Activated CD4-positive, alpha-beta memory T cell treated with anti-CD3 and anti-CD28 coated beads for 36 hours (primary cell): ENCODE results near the gene PANK4. TPM values are rescaled to one million over a fixed set of nuclear protein-coding genes. Genes with fewer than 3 reads are reported as not detected.
A peak's percentile ranks its signal among the peaks of the same experiment; 100 is the strongest.

Experiments used
- CTCF ChIA-PET: fragments of 350-600 bp; sonication (Branson Sonifier 250); formaldehyde crosslinking; loops from one replicate; lab custom pipeline; 2021; ENCODE audit warnings: antibody characterized with exemption, inconsistent platforms; lab: Charles Lee
- POLR2A ChIA-PET: fragments of 350-600 bp; sonication (Branson Sonifier 250); formaldehyde crosslinking; loops from one replicate; lab custom pipeline; 2021; ENCODE audit warnings: antibody characterized with exemption; lab: Charles Lee
- DNase-seq: peaks from one replicate; pipeline ENCODE4 v3.0.0-alpha.2; 2020
- H3K27ac Mint-ChIP-seq: one replicate; pipeline ENCODE4 v1.8.0; 2021; ENCODE audit warnings: mixed read lengths
- H3K27me3 Mint-ChIP-seq: one replicate; pipeline ENCODE4 v1.8.0; 2021; ENCODE audit warnings: mixed read lengths
- H3K36me3 Mint-ChIP-seq: one replicate; pipeline ENCODE4 v1.8.0; 2021; ENCODE audit warnings: mixed read lengths
- H3K4me1 Mint-ChIP-seq: one replicate; pipeline ENCODE4 v1.8.0; 2021; ENCODE audit warnings: low read depth, mixed read lengths
- H3K4me3 Mint-ChIP-seq: one replicate; pipeline ENCODE4 v1.8.0; 2021; ENCODE audit warnings: mild to moderate bottlenecking, mixed read lengths
- H3K9me3 Mint-ChIP-seq: one replicate; pipeline ENCODE4 v1.8.0; 2021; ENCODE audit warnings: mixed read lengths
- intact Hi-C: fragments of 100-400 bp; cut with micrococcal nuclease; formaldehyde crosslinking; loops from one replicate; pipeline ENCODE4 v1.15.1; 2023
- total RNA-seq, 2 experiments: library from RNA; stranded (reverse); gene quantifications; one replicate each; pipeline ENCODE4 v1.2.3, GENCODE V29; 2021

PANK4 gene
- total RNA-seq, 2 experiments from 2014 or later = 42.6 to 45.1 TPM

GRCh38 chr1:2534687-2535441 is 8.5 kb upstream of the PANK4 start:
- Mint-ChIP-seq H3K4me1 (peaks cover 3% of the 10 kb centered on the region), H3K27me3 (peaks cover 8% of the 10 kb centered on the region), H3K36me3 (no peaks in the 10 kb centered on the region), H3K27ac (no peak overlapping the region), H3K4me3 (no peak overlapping the region), H3K9me3 (no peaks in the 10 kb centered on the region)
- POLR2A ChIA-PET = interaction anchor here (0.6 kb wide), 1 partner anchor 21 kb away, joined by 5 read pairs; no protein-coding TSS in a partner anchor
- intact Hi-C loops = no loop called here
- CTCF ChIA-PET = no interaction called here
- DNase-seq = no peak

- H3K9me3 Mint-ChIP-seq = no peaks in the 10 kb centered on the region
- peaks cover 3% of the 10 kb centered on the region for H3K4me1 Mint-ChIP-seq
- ChIA-PET POLR2A (interaction anchor here (0.9 kb wide), 1 partner anchor 13 kb away, joined by 4 read pairs; no protein-coding TSS in a partner anchor), CTCF (no interaction called here)
- no peak for DNase-seq
- intact Hi-C loops = no loop called here
- H3K27me3 Mint-ChIP-seq = peaks cover 8% of the 10 kb centered on the region
- H3K4me3 Mint-ChIP-seq = no peak overlapping the region
- no peak overlapping the region for H3K27ac Mint-ChIP-seq
- H3K36me3 Mint-ChIP-seq = no peaks in the 10 kb centered on the region
Observed at GRCh38 chr1:2534315-2534686, 7.9 kb upstream of the PANK4 start.

GRCh38 chr1:2533365-2533764 is 7.0 kb upstream of the PANK4 start:
- peaks cover 8% of the 10 kb centered on the region for H3K27me3 Mint-ChIP-seq
- no peaks in the 10 kb centered on the region for H3K9me3 Mint-ChIP-seq
- no peaks in the 10 kb centered on the region for H3K36me3 Mint-ChIP-seq
- no peak for DNase-seq
- no peak overlapping the region for H3K4me3 Mint-ChIP-seq
- ChIA-PET POLR2A (interaction anchor here (0.6 to 0.9 kb wide), 2 partner anchors 9 to 14 kb away, joined by 3 to 4 read pairs; no protein-coding TSS in a partner anchor), CTCF (interaction anchor here (1.3 kb wide), 1 partner anchor 14 kb away, joined by 3 read pairs; no protein-coding TSS in a partner anchor)
- H3K4me1 Mint-ChIP-seq = peaks cover 9% of the 10 kb centered on the region
- intact Hi-C loops = no loop called here
- no peak overlapping the region for H3K27ac Mint-ChIP-seq

- no peak for DNase-seq
- ChIA-PET CTCF (interaction anchor here (1.3 kb wide), 1 partner anchor 15 kb away, joined by 3 read pairs; no protein-coding TSS in a partner anchor), POLR2A (interaction anchor here (0.6 kb wide), 1 partner anchor 8 kb away, joined by 3 read pairs; no protein-coding TSS in a partner anchor)
- H3K4me3 Mint-ChIP-seq = no peak overlapping the region
- intact Hi-C loops = no loop called here
- H3K9me3 Mint-ChIP-seq = no peaks in the 10 kb centered on the region
- peaks cover 8% of the 10 kb centered on the region for H3K27me3 Mint-ChIP-seq
- peaks cover 9% of the 10 kb centered on the region for H3K4me1 Mint-ChIP-seq
- no peak overlapping the region for H3K27ac Mint-ChIP-seq
- no peaks in the 10 kb centered on the region for H3K36me3 Mint-ChIP-seq
Observed at GRCh38 chr1:2532485-2533160, 6.2 kb upstream of the PANK4 start.

- Mint-ChIP-seq H3K9me3 (no peaks in the 10 kb centered on the region), H3K27ac (no peak overlapping the region)
Observed at GRCh38 chr1:2530513-2531361, 4.3 kb upstream of the PANK4 start.

DNA sequence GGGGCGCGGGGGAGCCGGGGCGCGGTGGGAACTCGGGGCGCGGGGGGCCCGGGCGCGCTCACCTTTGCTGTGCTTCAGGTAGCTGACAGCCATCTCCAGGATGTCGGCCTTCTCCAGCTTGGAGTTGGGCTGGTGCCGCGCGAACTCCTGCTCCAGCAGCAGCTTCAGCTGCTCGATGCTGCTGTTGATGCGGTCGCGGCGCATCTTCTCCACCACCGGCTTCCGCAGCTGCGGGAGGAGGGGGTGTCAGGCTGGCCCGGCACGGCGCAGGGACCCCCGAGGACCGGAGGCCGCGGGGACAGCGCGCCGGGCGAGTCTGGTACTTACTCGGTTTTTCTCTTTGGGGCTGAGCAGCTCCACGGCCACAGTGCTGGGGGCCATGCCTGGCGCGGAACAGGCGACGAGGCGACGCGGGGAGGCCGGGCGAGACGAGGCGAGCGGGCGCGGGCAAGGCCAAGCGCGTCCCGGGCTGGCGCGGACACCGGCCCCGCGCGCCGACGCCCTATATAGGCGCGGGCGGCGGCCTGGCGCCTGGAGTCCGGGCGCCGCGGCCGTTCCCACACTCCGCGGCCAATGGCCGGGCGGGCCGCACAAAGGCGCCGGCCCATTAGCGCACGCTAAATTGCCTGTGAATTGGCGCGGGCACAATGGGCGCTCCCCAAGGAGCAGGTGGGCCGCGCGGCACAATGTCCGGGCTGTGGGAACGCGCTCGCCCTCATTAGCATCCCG is 3.6 kb upstream of the PANK4 start, which contains the start of gene HES5:
Gene HES5, minus strand, starts transcription at position 480 of the 729 bp plus-strand sequence. Its CDS starts 99 bp downstream, at position 381.
- H3K9me3 Mint-ChIP-seq = no peaks in the 10 kb centered on the region
- intact Hi-C loops = no loop called here
- no peaks in the 10 kb centered on the region for H3K36me3 Mint-ChIP-seq
- no peak for DNase-seq
- H3K4me3 Mint-ChIP-seq = peak within 1 kb of the TSS; percentile 50
- H3K4me1 Mint-ChIP-seq = peaks cover 20% of the 10 kb centered on the region
- H3K27ac Mint-ChIP-seq = no peak within 1 kb of the TSS
- peaks cover 9% of the 10 kb centered on the region for H3K27me3 Mint-ChIP-seq
- CTCF ChIA-PET = interaction anchor here (0.8 to 2.4 kb wide), 6 partner anchors 10 to 138 kb away, joined by 3 to 10 read pairs (median 3); partner anchors contain the start of genes MORN1 and RER1
- POLR2A ChIA-PET = interaction anchor here (0.5 to 3.4 kb wide), 6 partner anchors 8 to 58 kb away, joined by 3 to 16 read pairs (median 4); no protein-coding TSS in a partner anchor

More at GRCh38 chr1:2530513-2531361, 4.3 kb upstream of the PANK4 start:
- ChIA-PET POLR2A (interaction anchor here (1.0 to 3.4 kb wide), 4 partner anchors 14 to 57 kb away, joined by 3 to 16 read pairs (median 4); no protein-coding TSS in a partner anchor), CTCF (interaction anchor here (0.7 to 1.4 kb wide), 3 partner anchors 9 to 23 kb away, joined by 3 to 5 read pairs (median 3); no protein-coding TSS in a partner anchor)
- intact Hi-C loops = no loop called here
- Mint-ChIP-seq H3K4me3 (no peak overlapping the region), H3K4me1 (peaks cover 17% of the 10 kb centered on the region), H3K27me3 (peaks cover 9% of the 10 kb centered on the region), H3K36me3 (no peaks in the 10 kb centered on the region)
- no peak for DNase-seq

- ChIA-PET POLR2A (interaction anchor here (0.5 to 3.4 kb wide), 5 partner anchors 9 to 599 kb away, joined by 3 to 16 read pairs (median 4); no protein-coding TSS in a partner anchor), CTCF (interaction anchor here (0.8 to 2.4 kb wide), 5 partner anchors 10 to 138 kb away, joined by 3 to 10 read pairs (median 3); partner anchors contain the start of genes MORN1 and RER1)
- Mint-ChIP-seq H3K9me3 (no peaks in the 10 kb centered on the region), H3K27me3 (peaks cover 9% of the 10 kb centered on the region), H3K36me3 (no peaks in the 10 kb centered on the region), H3K27ac (no peak overlapping the region), H3K4me3 (peak overlapping the region; percentile 50), H3K4me1 (peaks cover 28% of the 10 kb centered on the region)
- intact Hi-C loops = no loop called here
- peak; percentile 58 for DNase-seq
Observed at GRCh38 chr1:2528966-2529783, 2.8 kb upstream of the PANK4 start.

DNA sequence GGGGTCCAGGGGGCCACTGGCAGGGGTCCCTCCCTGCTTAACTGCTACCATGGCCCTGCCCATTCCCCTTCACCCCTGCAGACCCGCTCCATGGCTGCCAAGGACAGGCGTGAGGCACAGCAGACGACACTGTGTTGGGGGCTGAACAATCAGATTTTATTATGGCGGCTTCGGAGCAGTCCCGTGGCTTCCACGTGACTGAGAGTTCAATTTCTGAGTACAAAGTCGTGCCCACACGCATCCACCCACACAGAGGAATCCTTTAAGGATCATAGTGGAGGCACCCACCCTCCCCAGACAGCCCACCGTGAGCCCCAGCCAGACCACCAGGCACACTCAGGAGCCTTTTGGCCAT is 2.2 kb upstream of the PANK4 start:
- H3K27me3 Mint-ChIP-seq = peaks cover 9% of the 10 kb centered on the region
- CTCF ChIA-PET = interaction anchor here (1.0 to 2.4 kb wide), 3 partner anchors 19 to 137 kb away, joined by 3 to 10 read pairs (median 6); partner anchors contain the start of genes MORN1 and RER1
- no peaks in the 10 kb centered on the region for H3K36me3 Mint-ChIP-seq
- H3K4me1 Mint-ChIP-seq = peaks cover 32% of the 10 kb centered on the region
- H3K4me3 Mint-ChIP-seq = no peak overlapping the region
- DNase-seq = no peak
- no peak overlapping the region for H3K27ac Mint-ChIP-seq
- intact Hi-C loops = no loop called here
- POLR2A ChIA-PET = interaction anchor here (1.8 to 3.4 kb wide), 2 partner anchors 17 to 19 kb away, joined by 7 to 16 read pairs; no protein-coding TSS in a partner anchor
- no peaks in the 10 kb centered on the region for H3K9me3 Mint-ChIP-seq

GRCh38 chr1:2528016-2528415 is 1.6 kb upstream of the PANK4 start:
- H3K27ac Mint-ChIP-seq = no peak overlapping the region
- peaks cover 37% of the 10 kb centered on the region for H3K4me1 Mint-ChIP-seq
- H3K4me3 Mint-ChIP-seq = no peak overlapping the region
- intact Hi-C loops = no loop called here
- peaks cover 9% of the 10 kb centered on the region for H3K27me3 Mint-ChIP-seq
- ChIA-PET POLR2A (no interaction called here), CTCF (interaction anchor here (2.4 kb wide), 1 partner anchor 19 kb away, joined by 10 read pairs; no protein-coding TSS in a partner anchor)
- H3K9me3 Mint-ChIP-seq = no peaks in the 10 kb centered on the region
- no peak for DNase-seq
- H3K36me3 Mint-ChIP-seq = no peaks in the 10 kb centered on the region

- intact Hi-C loops = loop anchor here (2.0 kb wide), 2 partner anchors 51 to 609 kb away; partner anchors contain the start of gene TMEM52
- POLR2A ChIA-PET = interaction anchor here (1.6 to 4.7 kb wide), 4 partner anchors 19 to 227 kb away, joined by 3 to 53 read pairs (median 15); partner anchors contain the start of gene TNFRSF14
- CTCF ChIA-PET = interaction anchor here (0.8 kb wide), 1 partner anchor 113 kb away, joined by 6 read pairs; no protein-coding TSS in a partner anchor
- Mint-ChIP-seq H3K27me3 (peaks cover 9% of the 10 kb centered on the region), H3K27ac (no peak overlapping the region), H3K4me1 (peaks cover 42% of the 10 kb centered on the region), H3K36me3 (no peaks in the 10 kb centered on the region), H3K9me3 (no peaks in the 10 kb centered on the region), H3K4me3 (no peak overlapping the region)
- no peak for DNase-seq
Observed at GRCh38 chr1:2527556-2527860, 1.1 kb upstream of the PANK4 start.
